H1 (cell line): ENCODE data around the gene CHD9. TPM values are rescaled to one million over a fixed set of nuclear protein-coding genes. Genes with fewer than 3 reads are reported as not detected.

ENCODE experiments used
- BRCA1 ChIP-seq: IDR thresholded peaks from 2 replicates; pipeline ENCODE4 v1.6.1; 2012; ENCODE audit warnings: low read depth, low read length, improper control_type of control experiment
- CHD7 ChIP-seq: fragments of 300-600 bp; sonication (generic); IDR thresholded peaks from 2 replicates; pipeline ENCODE4 v1.7.1; 2012; ENCODE audit warnings: low read length, moderate library complexity, mild to moderate bottlenecking, inconsistent platforms; ENCODE audit not compliant: insufficient replicate concordance
- E2F6 ChIP-seq: IDR thresholded peaks from 2 replicates; pipeline ENCODE4 v1.6.1; 2012; ENCODE audit warnings: inconsistent platforms
- EGR1 ChIP-seq: IDR thresholded peaks from 2 replicates; pipeline ENCODE4 v1.6.1; 2011; ENCODE audit warnings: low read depth, low read length, borderline replicate concordance
- JUN ChIP-seq: IDR thresholded peaks from 2 replicates; pipeline ENCODE4 v1.6.1; 2011; ENCODE audit warnings: low read depth, mild to moderate bottlenecking, improper control_type of control experiment, low read length
- JUND ChIP-seq: IDR thresholded peaks from 2 replicates; pipeline ENCODE4 v1.6.1; 2011; ENCODE audit warnings: mild to moderate bottlenecking, improper control_type of control experiment, low read length
- POLR2A ChIP-seq, 2 experiments: IDR thresholded peaks; 1 replicate in 1 of 2; 2 replicates in 1 of 2; pipeline ENCODE4 v1.6.1; 2011; ENCODE audit warnings: low read depth in 2 of 2, low read length in 2 of 2, mild to moderate bottlenecking in 2 of 2; ENCODE audit errors: control extremely low read depth in 1 of 2
- RFX5 ChIP-seq: IDR thresholded peaks from 2 replicates; pipeline ENCODE4 v1.6.1; 2011; ENCODE audit warnings: low read depth, low read length, improper control_type of control experiment, borderline replicate concordance
- RNF2 ChIP-seq: fragments of 200-900, 300-1000 bp; sonication (generic); IDR thresholded peaks from 2 replicates; pipeline ENCODE4 v1.7.1; 2016; ENCODE audit warnings: borderline replicate concordance, low read depth, mild to moderate bottlenecking, antibody characterized with exemption, low read length; ENCODE audit not compliant: poor library complexity, severe bottlenecking; ENCODE audit errors: missing control alignments
- SIN3A ChIP-seq, 2 experiments: IDR thresholded peaks in 1 of 2; conservative IDR thresholded peaks in 1 of 2; 2 replicates each; pipeline ENCODE4 v1.6.1; 2011 to 2012; ENCODE audit warnings: low read length in 2 of 2, improper control_type of control experiment in 1 of 2, low read depth in 1 of 2, mild to moderate bottlenecking in 1 of 2
- polyA plus RNA-seq, 7 experiments: library from polyadenylated mRNA; depleted of rRNA in 3 of 7; stranded (reverse) in 5 of 7; unstranded in 2 of 7; fragments of >200 nt in 5 of 7; fragments of 200-250 nt in 2 of 7; gene quantifications; 1 replicate in 5 of 7; 2 replicates in 1 of 7; 4 replicates in 1 of 7; pipeline versions ENCODE4 v1.2.1 to v1.2.3, GENCODE V29; 2011 to 2013; ENCODE audit warnings: missing spikeins in 2 of 7, mixed read lengths in 2 of 7
- total RNA-seq: library from RNA; stranded (reverse); fragmentation: NEBNext Ultra II Directional; extraction: Animal tissue kit (Norgen Biotek cat#: 25700); gene quantifications from 2 replicates; pipeline ENCODE4 v1.2.1, GENCODE V29; 2021

The CHD9 gene
- total and polyA plus RNA-seq, 2 of the 8 experiments (the other 6 are each of a cell fraction or from before 2014, with no cell fraction given) = 9.9 to 32.4 TPM

DNA sequence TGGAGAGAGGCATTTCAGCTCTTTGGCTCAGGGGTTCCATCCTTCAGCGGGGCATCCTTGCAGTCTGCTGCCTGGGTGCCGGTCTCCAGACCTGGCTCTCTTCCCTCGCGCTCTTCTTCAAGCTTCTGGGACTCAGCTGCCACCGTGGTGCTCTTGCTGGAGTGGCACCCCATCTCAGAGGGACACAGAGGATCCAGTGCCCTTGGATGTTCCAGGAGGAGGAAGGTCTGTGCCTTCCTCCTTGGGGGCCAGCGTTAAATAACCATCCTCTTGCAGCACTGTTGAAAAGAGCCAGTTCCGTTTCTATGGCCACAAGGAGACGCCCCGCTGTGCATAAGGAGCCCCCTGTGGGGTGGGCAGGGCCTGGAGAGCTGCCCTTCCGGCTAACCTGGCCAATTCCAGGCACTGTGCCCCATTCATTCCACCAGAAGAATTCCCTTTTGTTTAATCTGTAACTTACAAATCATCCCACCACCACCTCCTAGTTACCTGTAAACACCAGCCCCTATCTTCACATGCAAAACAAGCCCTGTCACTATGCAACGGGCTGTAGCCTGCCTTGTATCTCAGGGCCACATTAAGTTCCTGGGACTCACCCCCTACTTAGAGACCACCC, 10.7 kb upstream of the CHD9 start (continued):
- TF ChIP-seq CHD7 = peak; percentile 53
- peak in 1 of 2 experiments; percentile 53; a peak in 2 of 4 replicates for TF ChIP-seq SIN3A (conservative IDR thresholded peaks at IDR 0.05 in 1 of 2, IDR thresholded peaks at IDR 0.05 in 1 of 2; ENCODE audit: low read depth in 1 of 2, low read length in 2 of 2)
- TF ChIP-seq JUN = no peak
- TF ChIP-seq E2F6 = no peak
- TF ChIP-seq EGR1 = no peak
- no peak for TF ChIP-seq BRCA1
- no peak for TF ChIP-seq RNF2
- TF ChIP-seq JUND = 0 out of 2 replicates have a peak, but pooled peaks have one; percentile 8
- peak; percentile 92 to 97 for TF ChIP-seq POLR2A (IDR thresholded peaks at IDR 0.05; ENCODE audit: control extremely low read depth in 1 of 2, low read depth in 2 of 2, low read length in 2 of 2)
- TF ChIP-seq RFX5 = no peak
